ENCODE results near the gene PLA2G4A.

Gene PLA2G4A

GRCh38 chr1:186790101-186790500 is 38.6 kb upstream of the PLA2G4A start:
- Mint-ChIP-seq H3K36me3 (ENCODE audit: low read depth) (no peaks in the 10 kb centered on the region), H3K27ac (no peak overlapping the region), H3K9me3 (no peaks in the 10 kb centered on the region), H3K4me3 (no peak overlapping the region), H3K4me1 (no peaks in the 10 kb centered on the region), H3K27me3 (ENCODE audit: low read depth) (no peaks in the 10 kb centered on the region)
- TF ChIP-seq, protein P1, sequence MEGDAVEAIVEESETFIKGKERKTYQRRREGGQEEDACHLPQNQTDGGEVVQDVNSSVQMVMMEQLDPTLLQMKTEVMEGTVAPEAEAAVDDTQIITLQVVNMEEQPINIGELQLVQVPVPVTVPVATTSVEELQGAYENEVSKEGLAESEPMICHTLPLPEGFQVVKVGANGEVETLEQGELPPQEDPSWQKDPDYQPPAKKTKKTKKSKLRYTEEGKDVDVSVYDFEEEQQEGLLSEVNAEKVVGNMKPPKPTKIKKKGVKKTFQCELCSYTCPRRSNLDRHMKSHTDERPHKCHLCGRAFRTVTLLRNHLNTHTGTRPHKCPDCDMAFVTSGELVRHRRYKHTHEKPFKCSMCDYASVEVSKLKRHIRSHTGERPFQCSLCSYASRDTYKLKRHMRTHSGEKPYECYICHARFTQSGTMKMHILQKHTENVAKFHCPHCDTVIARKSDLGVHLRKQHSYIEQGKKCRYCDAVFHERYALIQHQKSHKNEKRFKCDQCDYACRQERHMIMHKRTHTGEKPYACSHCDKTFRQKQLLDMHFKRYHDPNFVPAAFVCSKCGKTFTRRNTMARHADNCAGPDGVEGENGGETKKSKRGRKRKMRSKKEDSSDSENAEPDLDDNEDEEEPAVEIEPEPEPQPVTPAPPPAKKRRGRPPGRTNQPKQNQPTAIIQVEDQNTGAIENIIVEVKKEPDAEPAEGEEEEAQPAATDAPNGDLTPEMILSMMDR (IDR thresholded peaks at IDR 0.05; ENCODE audit: unreplicated experiment in 3 of 3): no peak

DNA sequence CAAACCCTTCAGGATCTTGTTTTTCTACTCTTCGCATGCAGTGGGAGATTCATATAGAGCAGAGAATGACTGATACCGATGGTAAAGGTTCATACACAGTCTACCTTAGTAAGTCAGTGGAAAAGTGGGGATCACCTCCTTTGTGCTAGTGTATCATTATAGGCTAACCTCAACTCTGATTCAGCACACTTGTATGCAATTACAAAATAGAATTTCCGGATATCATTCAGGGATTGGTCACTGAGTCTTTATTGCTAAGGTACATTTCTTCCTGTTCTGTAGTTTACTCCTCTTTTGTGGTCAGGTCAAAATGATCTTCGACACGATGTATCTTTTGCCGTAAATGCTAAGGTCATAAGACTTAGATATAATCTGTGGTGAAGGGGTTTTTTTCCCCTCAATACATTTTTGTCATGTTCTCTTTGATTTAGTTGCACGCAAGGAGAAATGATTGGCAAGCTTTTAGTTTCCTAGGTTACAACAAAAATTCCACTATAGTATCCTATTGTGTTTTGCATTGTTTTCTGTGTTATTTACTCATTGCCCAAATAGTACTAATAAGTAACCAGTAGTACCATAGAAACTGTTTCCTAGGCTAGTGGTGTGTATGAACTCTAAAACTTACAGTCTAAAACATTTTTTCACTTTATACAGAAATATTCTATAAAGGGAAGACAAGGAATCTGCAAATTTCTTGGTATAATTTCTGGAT is 35.7 kb upstream of the PLA2G4A start:
- H3K9me3 Mint-ChIP-seq: no peaks in the 10 kb centered on the region
- no peak overlapping the region for H3K4me3 Mint-ChIP-seq
- no peak overlapping the region for H3K27ac Mint-ChIP-seq
- no peaks in the 10 kb centered on the region for H3K27me3 Mint-ChIP-seq (ENCODE audit: low read depth)
- no peaks in the 10 kb centered on the region for H3K4me1 Mint-ChIP-seq
- TF ChIP-seq, protein P1 (IDR thresholded peaks at IDR 0.05; ENCODE audit: unreplicated experiment in 3 of 3): no peak
- no peaks in the 10 kb centered on the region for H3K36me3 Mint-ChIP-seq (ENCODE audit: low read depth)

GRCh38 chr1:186793582-186793927 is 35.2 kb upstream of the PLA2G4A start:
- Mint-ChIP-seq H3K4me3 (no peak overlapping the region), H3K27ac (no peak overlapping the region), H3K4me1 (no peaks in the 10 kb centered on the region), H3K36me3 (ENCODE audit: low read depth) (no peaks in the 10 kb centered on the region), H3K27me3 (ENCODE audit: low read depth) (no peaks in the 10 kb centered on the region), H3K9me3 (no peaks in the 10 kb centered on the region)
- TF ChIP-seq, protein P1 (IDR thresholded peaks at IDR 0.05; ENCODE audit: unreplicated experiment in 3 of 3): no peak

- Mint-ChIP-seq H3K27me3 (ENCODE audit: low read depth) (no peaks in the 10 kb centered on the region), H3K36me3 (ENCODE audit: low read depth) (no peaks in the 10 kb centered on the region), H3K27ac (no peak overlapping the region), H3K4me3 (no peak overlapping the region), H3K9me3 (no peaks in the 10 kb centered on the region), H3K4me1 (no peaks in the 10 kb centered on the region)
- TF ChIP-seq, protein P1 (IDR thresholded peaks at IDR 0.05; ENCODE audit: unreplicated experiment in 3 of 3): no peak
Observed at GRCh38 chr1:186798960-186799688, 29.6 kb upstream of the PLA2G4A start.

DNA sequence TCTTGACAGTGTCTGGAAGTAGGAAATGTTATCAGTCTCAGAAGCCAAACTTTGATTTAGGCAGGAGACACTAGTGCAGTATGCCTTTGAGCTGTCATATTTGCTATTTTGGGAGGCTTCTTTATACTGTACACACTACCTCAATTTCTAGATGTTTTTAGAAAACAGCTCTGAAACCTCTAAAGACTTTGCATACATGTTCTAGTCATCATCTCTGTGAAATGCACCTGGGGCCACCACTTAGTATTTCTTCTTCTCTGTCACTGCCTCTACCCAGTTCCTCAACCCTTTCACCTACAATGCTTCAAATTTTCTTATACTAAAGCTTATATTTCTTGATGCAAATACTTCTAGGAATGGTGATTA is 29.1 kb upstream of the PLA2G4A start:
- H3K27ac Mint-ChIP-seq: no peak overlapping the region
- TF ChIP-seq, protein P1 (IDR thresholded peaks at IDR 0.05; ENCODE audit: unreplicated experiment in 3 of 3): no peak
- no peak overlapping the region for H3K4me3 Mint-ChIP-seq
- no peaks in the 10 kb centered on the region for H3K27me3 Mint-ChIP-seq (ENCODE audit: low read depth)
- H3K36me3 Mint-ChIP-seq (ENCODE audit: low read depth): no peaks in the 10 kb centered on the region
- H3K4me1 Mint-ChIP-seq: no peaks in the 10 kb centered on the region
- no peaks in the 10 kb centered on the region for H3K9me3 Mint-ChIP-seq

GRCh38 chr1:186802388-186802787 is 26.4 kb upstream of the PLA2G4A start:
- TF ChIP-seq, protein P1 (IDR thresholded peaks at IDR 0.05; ENCODE audit: unreplicated experiment in 3 of 3): no peak
- no peak overlapping the region for H3K27ac Mint-ChIP-seq
- H3K27me3 Mint-ChIP-seq (ENCODE audit: low read depth): no peaks in the 10 kb centered on the region
- H3K4me1 Mint-ChIP-seq: no peaks in the 10 kb centered on the region
- H3K4me3 Mint-ChIP-seq: no peak overlapping the region
- H3K9me3 Mint-ChIP-seq: no peaks in the 10 kb centered on the region
- H3K36me3 Mint-ChIP-seq (ENCODE audit: low read depth): no peaks in the 10 kb centered on the region
